ENCODE data around the gene PSMD13. TPM values are rescaled to one million over a fixed set of nuclear protein-coding genes. Genes with fewer than 3 reads are reported as not detected.

PSMD13 gene
- total RNA-seq, 1 donor: 130 TPM

DNA sequence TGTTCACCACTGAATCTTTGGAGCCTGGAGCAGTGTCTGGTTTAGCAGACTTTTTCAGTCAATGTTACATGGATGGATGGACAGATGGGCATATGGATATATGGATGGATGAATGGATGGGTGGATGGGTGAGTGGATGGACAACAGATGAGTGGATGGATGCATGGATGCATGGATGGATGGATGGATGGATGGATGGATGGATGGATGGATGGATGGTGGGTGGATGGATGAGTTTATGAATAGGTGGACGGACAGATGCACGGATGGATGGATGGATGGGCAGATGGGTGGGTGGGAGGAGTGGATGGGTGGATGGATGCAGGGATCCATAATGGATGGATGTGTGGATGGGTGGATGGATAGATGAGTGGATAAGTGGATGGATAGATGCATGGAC lies 19.0 kb downstream of the PSMD13 start:
- DNase-seq (ENCODE audit: low read depth): no peak
- TF ChIP-seq, protein P1, sequence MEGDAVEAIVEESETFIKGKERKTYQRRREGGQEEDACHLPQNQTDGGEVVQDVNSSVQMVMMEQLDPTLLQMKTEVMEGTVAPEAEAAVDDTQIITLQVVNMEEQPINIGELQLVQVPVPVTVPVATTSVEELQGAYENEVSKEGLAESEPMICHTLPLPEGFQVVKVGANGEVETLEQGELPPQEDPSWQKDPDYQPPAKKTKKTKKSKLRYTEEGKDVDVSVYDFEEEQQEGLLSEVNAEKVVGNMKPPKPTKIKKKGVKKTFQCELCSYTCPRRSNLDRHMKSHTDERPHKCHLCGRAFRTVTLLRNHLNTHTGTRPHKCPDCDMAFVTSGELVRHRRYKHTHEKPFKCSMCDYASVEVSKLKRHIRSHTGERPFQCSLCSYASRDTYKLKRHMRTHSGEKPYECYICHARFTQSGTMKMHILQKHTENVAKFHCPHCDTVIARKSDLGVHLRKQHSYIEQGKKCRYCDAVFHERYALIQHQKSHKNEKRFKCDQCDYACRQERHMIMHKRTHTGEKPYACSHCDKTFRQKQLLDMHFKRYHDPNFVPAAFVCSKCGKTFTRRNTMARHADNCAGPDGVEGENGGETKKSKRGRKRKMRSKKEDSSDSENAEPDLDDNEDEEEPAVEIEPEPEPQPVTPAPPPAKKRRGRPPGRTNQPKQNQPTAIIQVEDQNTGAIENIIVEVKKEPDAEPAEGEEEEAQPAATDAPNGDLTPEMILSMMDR (IDR thresholded peaks at IDR 0.05; ENCODE audit: insufficient read depth, low read depth, low read length): no peak
- H3K4me3 ChIP-seq (ENCODE audit: low read depth, low read length): no peak overlapping the region

DNA sequence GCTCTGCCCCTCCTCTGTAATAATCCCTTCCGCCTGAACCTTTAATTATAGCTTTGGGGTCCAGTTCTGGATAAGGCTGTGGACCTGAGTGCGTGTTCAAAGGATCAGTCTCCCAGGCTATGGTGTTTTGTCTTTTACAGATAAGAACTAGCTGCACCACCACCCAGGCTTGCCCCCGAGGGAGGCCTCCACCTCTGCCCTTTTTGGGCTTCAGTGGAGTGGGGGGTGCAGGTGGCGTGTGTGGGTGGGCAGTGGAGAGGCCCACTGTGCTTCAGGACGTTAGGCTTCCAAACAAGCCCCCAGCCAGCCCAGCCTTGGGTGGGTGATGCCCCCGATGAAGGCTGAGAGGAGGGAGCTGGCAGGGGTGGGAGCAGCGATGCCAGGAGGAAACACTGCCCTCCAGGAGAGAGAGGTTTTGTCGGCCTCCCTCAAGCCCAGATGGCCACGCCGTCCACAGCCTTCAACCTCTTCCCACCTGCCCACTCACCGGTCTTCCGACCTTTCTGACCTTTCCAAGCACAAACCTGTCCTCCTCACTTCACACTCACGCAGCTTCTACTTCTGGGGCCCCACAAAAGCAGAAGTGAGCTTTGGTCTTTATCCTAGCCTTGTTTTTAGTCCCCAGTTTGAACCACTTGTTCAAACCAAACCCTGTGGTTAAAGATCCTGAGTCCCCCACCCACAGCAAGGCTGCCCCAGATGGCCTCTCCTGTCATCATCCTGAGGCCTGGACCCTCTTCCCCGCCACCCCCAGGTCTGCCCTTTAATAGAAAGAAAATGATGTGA lies 20.4 kb downstream of the PSMD13 start:
- DNase-seq (ENCODE audit: low read depth): no peak
- no peak overlapping the region for H3K4me3 ChIP-seq (ENCODE audit: low read depth, low read length)
- TF ChIP-seq, protein P1 (IDR thresholded peaks at IDR 0.05; ENCODE audit: insufficient read depth, low read depth, low read length): no peak

DNA sequence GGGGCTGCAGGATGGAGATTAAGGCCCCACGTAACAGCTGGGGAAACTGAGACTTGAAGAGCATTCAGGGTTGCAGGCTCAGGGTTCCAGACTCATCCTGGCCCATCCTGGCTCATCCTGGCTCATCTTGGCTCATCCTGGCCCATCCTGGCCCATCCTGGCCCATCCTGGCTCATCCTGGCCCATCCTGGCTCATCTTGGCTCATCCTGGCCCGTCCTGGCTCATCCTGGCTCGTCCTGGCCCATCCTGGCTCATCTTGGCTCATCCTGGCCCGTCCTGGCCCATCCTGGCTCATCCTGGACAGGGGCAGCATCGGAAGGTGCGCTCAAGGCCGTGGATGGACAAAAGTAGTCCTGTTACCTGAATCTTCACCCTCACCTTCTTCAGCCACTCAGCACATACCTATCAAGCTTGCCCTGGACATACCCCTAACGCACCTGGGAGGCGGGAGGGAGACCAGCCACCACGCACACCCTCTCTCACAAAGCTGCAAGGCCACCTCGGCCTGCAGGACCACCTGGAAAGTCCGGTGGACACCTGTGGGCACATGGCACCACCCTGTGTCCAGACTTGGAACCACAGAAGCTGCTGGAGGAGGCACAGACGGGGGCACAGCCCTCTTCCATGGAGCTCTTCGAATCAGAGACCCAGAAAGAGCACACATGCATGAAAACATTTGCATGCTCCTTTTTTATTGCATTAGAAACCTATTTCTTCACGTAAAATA lies 21.2 kb downstream of the PSMD13 start:
- no peak overlapping the region for H3K4me3 ChIP-seq (ENCODE audit: low read depth, low read length)
- no peak for DNase-seq (ENCODE audit: low read depth)
- TF ChIP-seq, protein P1 (IDR thresholded peaks at IDR 0.05; ENCODE audit: insufficient read depth, low read depth, low read length): peak; percentile 22

DNA sequence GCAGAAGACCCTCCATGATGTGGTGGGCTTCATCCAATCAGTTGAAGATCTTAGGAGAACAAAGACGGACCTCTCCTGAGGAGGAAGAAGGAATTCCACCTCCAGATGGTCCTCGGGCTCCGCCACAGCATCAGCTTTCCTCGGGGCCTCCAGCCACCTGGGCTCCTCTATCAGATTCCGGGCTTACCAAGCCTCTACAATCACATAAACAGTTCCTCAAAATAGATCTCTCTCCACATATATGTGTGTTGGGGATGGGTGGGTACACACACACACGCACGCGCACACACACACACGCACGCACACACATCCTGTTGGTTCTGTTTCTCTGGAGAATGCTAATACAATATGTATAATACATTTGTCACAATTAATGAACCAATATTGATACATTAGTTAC lies 22.6 kb downstream of the PSMD13 start:
- DNase-seq (ENCODE audit: low read depth): no peak
- no peak overlapping the region for H3K4me3 ChIP-seq (ENCODE audit: low read depth, low read length)
- TF ChIP-seq, protein P1 (IDR thresholded peaks at IDR 0.05; ENCODE audit: insufficient read depth, low read depth, low read length): no peak

DNA sequence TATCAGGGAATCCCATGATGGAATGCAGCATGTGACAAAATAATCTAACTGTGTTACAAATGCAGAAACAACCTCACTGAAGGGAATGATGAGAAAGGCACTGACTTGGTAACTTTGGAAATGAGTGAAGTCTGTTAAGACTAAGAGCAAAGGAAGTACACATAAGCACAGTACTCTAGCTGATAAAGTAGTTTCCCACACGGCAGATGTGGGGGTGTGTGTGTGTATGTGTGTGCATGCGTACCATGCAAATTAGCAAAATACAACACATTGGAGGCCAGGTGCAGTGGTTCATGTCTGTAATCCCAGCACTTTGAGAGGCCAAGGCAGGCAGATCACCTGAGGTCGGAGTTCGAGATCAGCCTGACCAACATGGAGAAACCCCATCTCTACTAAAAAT lies 24.8 kb downstream of the PSMD13 start:
- no peak for DNase-seq (ENCODE audit: low read depth)
- no peak overlapping the region for H3K4me3 ChIP-seq (ENCODE audit: low read depth, low read length)
- TF ChIP-seq, protein P1 (IDR thresholded peaks at IDR 0.05; ENCODE audit: insufficient read depth, low read depth, low read length): no peak

DNA sequence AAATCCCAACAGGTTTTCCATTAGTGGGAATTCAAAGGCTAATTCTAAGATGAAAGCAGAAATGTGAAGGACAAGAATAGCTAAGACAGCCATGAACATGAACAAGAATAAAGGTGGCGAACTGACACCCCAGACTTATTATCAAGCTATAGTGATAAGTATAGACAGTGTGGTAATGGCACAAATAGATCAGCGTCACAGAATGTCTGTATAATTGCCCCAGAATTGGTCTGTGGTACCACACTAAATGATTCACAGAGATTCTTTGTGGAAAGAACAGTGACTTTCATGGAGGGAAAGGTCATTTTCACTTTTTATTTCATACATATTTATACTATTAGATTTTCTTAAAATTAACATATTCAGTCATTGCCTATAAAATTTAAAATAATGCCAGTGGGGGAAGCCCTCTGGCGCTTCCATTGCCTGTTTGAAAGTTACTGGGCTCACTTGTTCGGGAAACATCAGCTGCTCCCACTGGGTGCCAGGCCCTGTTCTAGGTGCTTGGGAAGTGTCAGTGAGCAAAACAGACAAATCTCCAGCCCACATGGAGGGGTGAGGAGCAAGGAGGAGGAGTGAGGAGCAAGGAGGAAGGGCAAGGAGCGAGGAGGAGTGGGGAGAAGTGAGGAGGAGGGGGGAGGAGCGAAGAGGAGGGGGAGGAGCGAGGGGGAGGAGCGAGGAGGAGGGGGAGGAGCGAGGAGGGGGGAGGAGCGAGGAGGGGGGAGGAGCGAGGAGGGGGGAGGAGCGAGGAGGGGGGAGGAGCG lies 30.1 kb downstream of the PSMD13 start:
- H3K4me3 ChIP-seq (ENCODE audit: low read depth, low read length): no peak overlapping the region
- TF ChIP-seq, protein P1 (IDR thresholded peaks at IDR 0.05; ENCODE audit: insufficient read depth, low read depth, low read length): no peak
- DNase-seq (ENCODE audit: low read depth): peak; percentile 19

Measured in fibroblast of villous mesenchyme (primary cell).